ENCODE results near the gene CYP24A1.

- TF ChIP-seq POLR2G (IDR thresholded peaks at IDR 0.05; ENCODE audit: low read depth, low read length): no peak
- TF ChIP-seq CTCF (CRISPR knock-in tag; IDR thresholded peaks at IDR 0.05): no peak
- no peak for TF ChIP-seq ATF1 (CRISPR knock-in tag; IDR thresholded peaks at IDR 0.05)
- 0 out of 2 replicates have a peak, but pooled peaks have one; percentile 14 for TF ChIP-seq ZNF629 (CRISPR knock-in tag; conservative IDR thresholded peaks at IDR 0.05)
- no peak for TF ChIP-seq CBX5 (CRISPR knock-in tag; IDR thresholded peaks at IDR 0.05; ENCODE audit: borderline replicate concordance)
Observed at GRCh38 chr20:54106162-54106561, 67.6 kb downstream of the CYP24A1 start.
